Measurements from ENCODE around the gene RICTOR. TPM values are rescaled to one million over a fixed set of nuclear protein-coding genes. Genes with fewer than 3 reads are reported as not detected.

Gene RICTOR
- total RNA-seq, 1 experiment from 2014 or later = 24.5 TPM

DNA sequence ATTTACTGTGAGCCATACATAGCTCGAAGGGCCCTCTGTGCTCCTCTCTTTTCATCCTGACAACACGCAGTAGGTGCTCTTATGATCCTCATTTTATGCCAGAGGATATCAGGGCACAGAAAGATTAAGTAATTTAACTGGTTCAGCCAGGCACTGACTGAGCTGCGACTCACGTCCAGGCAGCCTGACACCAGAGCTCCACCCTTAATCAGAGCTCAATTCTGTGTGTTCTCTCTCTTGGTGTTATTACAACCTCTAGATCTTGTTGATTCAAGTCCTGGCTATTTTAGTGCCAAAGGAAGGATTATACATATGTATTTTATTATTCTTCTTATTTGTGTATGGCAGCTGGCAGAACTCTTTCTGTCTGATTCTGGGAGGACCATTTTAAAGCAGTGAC is 168.7 kb downstream of the RICTOR start:
- no peak for DNase-seq (ENCODE audit: extremely low read depth, low read depth)

DNA sequence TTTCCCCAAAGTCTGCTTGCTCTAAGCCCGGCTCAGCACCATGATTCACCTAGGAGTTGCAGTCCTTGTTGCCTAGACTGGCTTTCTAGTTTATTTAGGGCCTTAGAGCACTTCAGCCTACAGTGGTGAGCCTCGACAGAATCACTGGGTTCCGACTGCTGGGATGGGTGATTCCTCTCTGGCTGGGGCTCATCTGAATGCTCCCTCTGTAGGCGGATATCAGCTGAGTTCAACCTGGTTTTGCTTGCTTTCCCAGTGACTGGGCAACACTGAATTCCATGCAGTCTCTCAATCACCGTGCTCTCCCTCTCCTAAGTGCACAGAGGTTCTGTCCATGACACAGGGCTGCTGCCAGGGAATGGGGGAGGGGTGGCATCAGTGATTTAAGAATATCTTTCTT is 174.3 kb downstream of the RICTOR start:
- no peak for DNase-seq (ENCODE audit: extremely low read depth, low read depth)

DNA sequence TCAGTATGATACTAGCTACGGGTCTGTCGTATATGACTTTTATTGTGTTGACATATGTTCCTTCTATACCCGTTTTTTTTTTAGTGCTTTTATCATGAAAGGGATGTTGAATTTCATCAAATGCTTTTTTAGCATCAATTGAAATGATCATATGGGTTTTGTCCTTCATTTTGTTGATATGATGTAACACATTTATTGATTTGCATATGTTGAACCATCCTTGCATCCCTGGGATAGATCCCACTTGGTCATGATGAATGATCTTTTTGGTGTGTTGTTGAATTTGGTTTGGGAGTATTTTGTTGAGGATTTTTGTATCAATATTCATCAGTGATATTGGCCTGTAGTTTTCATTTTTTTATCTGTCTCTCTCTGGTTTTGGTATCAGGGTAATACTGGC is 177.4 kb downstream of the RICTOR start:
- no peak for DNase-seq (ENCODE audit: extremely low read depth, low read depth)

- DNase-seq (ENCODE audit: extremely low read depth, low read depth) = no peak
Measured at GRCh38 chr5:38892363-38892762, 181.8 kb downstream of the RICTOR start.

GRCh38 chr5:38891563-38891962 is 182.6 kb downstream of the RICTOR start:
- DNase-seq (ENCODE audit: extremely low read depth, low read depth) = no peak

DNA sequence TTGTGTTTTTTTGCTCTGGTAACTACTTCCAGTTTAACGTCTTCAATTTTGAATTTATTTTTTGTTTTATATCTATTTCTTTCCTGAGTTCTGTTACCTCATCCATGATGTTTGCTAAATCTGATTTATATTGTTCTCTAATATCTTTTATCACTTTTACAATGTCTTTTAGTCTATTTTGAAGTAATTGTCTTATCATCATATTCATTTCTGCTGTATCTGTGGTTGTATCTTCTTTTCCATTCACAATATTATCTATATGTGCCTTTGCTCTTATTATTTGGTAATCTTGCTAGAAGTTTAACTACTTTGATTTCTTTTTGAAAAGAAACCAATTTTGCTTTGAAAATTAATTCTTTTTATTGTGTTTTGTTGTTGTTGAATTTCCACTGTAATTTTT is 184.8 kb downstream of the RICTOR start:
- no peak for DNase-seq (ENCODE audit: extremely low read depth, low read depth)

DNA sequence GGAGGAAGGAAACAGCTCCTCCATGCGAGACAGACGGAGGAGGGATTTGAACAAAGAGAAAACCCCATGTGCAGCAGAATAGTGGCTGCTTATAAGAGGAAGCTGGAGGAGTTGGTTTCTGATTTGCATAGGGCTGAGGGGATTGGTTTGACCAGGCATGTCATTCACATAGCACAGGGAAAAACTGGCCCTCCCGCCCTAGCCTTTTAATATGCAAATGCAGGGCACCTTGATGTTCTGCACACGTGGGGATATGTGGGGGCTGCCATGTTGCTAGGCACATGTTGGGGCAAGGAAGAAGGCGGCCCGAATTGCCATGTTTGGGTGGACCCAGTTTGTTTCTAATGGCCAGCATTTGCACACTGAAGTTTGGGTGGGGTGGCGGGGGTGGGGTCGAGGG is 186.2 kb downstream of the RICTOR start:
- no peak for DNase-seq (ENCODE audit: extremely low read depth, low read depth)

Small RNAs within 50 kb of the gene (small RNA-seq; reads per million reads assigned to genes)
- gene AIG1P1 = 0 reads per million in 2 experiments

Other genes with a start within 250 kb of the RICTOR start
- gene OSMR, start 228.4 kb downstream of the RICTOR start, total RNA-seq (2014; rRNA removed; shearing (Covaris generic)) = 79.4 and 82.8 TPM in 2 replicates
- 0.02 TPM in 1 of 2 replicates, not detected in the other for gene FYB1, start 145.2 kb upstream of the RICTOR start, total RNA-seq (2014; rRNA removed; shearing (Covaris generic))

Data from NCI-H460 (cell line).